Gastrocnemius medialis (tissue), 4 donors: Measurements from ENCODE around the gene DPYD.

Experiments
- CTCF ChIP-seq, 5 experiments: fragments of 450-650 bp in 3 of 5; fragments of 200-600 bp in 2 of 5; sonication (generic) in 2 of 5; IDR thresholded peaks in 4 of 5; conservative IDR thresholded peaks in 1 of 5; 1 replicate in 4 of 5; 2 replicates in 1 of 5; pipeline ENCODE4 v1.5.1; 2016 to 2019; ENCODE audit warnings: antibody characterized with exemption in 5 of 5, mild to moderate bottlenecking in 3 of 5, moderate library complexity in 3 of 5
- POLR2A ChIP-seq, 2 donors: fragments of 450-650 bp; IDR thresholded peaks; one replicate each; pipeline ENCODE4 v1.6.1; 2017; ENCODE audit warnings: antibody characterized with exemption in 2 of 2, mild to moderate bottlenecking in 2 of 2, moderate library complexity in 2 of 2

- TF ChIP-seq CTCF (IDR thresholded peaks at IDR 0.05 in 4 of 5, conservative IDR thresholded peaks at IDR 0.05 in 1 of 5), result no peak
- TF ChIP-seq POLR2A (IDR thresholded peaks at IDR 0.05), result no peak
Observed at GRCh38 chr1:97166626-97167025, 754.2 kb downstream of the DPYD start.
